Osteocyte (in vitro differentiated cells): ENCODE results near the gene RASSF3. TPM values are rescaled to one million over a fixed set of nuclear protein-coding genes. Genes with fewer than 3 reads are reported as not detected.

ENCODE experiments used
- DNase-seq: peaks from one replicate; pipeline ENCODE4 v3.0.0; 2021; ENCODE audit warnings: mixed read lengths; ENCODE audit not compliant: unreplicated experiment; ENCODE audit errors: extremely low spot score
- H3K27ac Mint-ChIP-seq: one replicate; pipeline ENCODE4 v1.8.0; 2021; ENCODE audit warnings: mild to moderate bottlenecking, mixed read lengths; ENCODE audit not compliant: unreplicated experiment
- H3K27me3 Mint-ChIP-seq: one replicate; pipeline ENCODE4 v1.8.0; 2021; ENCODE audit warnings: mixed read lengths; ENCODE audit not compliant: unreplicated experiment
- H3K36me3 Mint-ChIP-seq: one replicate; pipeline ENCODE4 v1.8.0; 2021; ENCODE audit warnings: mixed read lengths; ENCODE audit not compliant: unreplicated experiment
- H3K4me1 Mint-ChIP-seq: one replicate; pipeline ENCODE4 v1.8.0; 2021; ENCODE audit warnings: mixed read lengths; ENCODE audit not compliant: unreplicated experiment
- H3K4me3 Mint-ChIP-seq: one replicate; pipeline ENCODE4 v1.8.0; 2021; ENCODE audit warnings: mild to moderate bottlenecking, moderate library complexity, mixed read lengths; ENCODE audit not compliant: unreplicated experiment
- H3K9me3 Mint-ChIP-seq: one replicate; pipeline ENCODE4 v1.8.0; 2021; ENCODE audit warnings: mixed read lengths; ENCODE audit not compliant: unreplicated experiment
- total RNA-seq: library from RNA; stranded (reverse); gene quantifications from 2 replicates; pipeline ENCODE4 v1.2.1, GENCODE V29; 2021
- TF ChIP-seq, protein P1 (sequence below): fragments of 200-600 bp; sonication (generic); IDR thresholded peaks from 2 replicates; pipeline ENCODE4 v1.5.0; 2021; ENCODE audit warnings: antibody characterized with exemption, mild to moderate bottlenecking, moderate library complexity

RASSF3 gene
- total RNA-seq, 1 donor from 2014 or later: 29.0 TPM

DNA sequence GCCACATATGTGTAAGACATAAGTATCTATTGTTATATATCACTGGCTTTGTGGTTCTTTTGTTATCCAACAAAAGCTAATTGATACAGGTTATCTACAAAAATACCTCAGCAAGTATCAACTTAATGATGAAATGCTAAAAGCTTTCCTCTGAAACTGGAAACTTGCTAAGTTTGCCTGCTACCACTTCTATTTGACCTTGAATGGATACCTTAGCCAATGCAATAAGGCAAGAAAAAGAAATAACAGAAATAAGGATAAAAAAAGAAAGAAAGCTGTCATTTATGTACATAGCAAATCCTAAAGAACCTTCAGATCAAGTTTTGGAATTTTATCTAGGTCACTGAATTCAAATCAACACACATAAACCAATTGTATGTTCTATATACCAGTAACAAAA lies 35.5 kb upstream of the RASSF3 start:
- H3K27ac Mint-ChIP-seq: no peak overlapping the region
- no peaks in the 10 kb centered on the region for H3K27me3 Mint-ChIP-seq
- peaks cover 9% of the 10 kb centered on the region for H3K4me1 Mint-ChIP-seq
- TF ChIP-seq, protein P1, sequence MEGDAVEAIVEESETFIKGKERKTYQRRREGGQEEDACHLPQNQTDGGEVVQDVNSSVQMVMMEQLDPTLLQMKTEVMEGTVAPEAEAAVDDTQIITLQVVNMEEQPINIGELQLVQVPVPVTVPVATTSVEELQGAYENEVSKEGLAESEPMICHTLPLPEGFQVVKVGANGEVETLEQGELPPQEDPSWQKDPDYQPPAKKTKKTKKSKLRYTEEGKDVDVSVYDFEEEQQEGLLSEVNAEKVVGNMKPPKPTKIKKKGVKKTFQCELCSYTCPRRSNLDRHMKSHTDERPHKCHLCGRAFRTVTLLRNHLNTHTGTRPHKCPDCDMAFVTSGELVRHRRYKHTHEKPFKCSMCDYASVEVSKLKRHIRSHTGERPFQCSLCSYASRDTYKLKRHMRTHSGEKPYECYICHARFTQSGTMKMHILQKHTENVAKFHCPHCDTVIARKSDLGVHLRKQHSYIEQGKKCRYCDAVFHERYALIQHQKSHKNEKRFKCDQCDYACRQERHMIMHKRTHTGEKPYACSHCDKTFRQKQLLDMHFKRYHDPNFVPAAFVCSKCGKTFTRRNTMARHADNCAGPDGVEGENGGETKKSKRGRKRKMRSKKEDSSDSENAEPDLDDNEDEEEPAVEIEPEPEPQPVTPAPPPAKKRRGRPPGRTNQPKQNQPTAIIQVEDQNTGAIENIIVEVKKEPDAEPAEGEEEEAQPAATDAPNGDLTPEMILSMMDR: no peak
- peaks cover 12% of the 10 kb centered on the region for H3K9me3 Mint-ChIP-seq
- H3K4me3 Mint-ChIP-seq: no peak overlapping the region
- DNase-seq: no peak
- no peaks in the 10 kb centered on the region for H3K36me3 Mint-ChIP-seq

DNA sequence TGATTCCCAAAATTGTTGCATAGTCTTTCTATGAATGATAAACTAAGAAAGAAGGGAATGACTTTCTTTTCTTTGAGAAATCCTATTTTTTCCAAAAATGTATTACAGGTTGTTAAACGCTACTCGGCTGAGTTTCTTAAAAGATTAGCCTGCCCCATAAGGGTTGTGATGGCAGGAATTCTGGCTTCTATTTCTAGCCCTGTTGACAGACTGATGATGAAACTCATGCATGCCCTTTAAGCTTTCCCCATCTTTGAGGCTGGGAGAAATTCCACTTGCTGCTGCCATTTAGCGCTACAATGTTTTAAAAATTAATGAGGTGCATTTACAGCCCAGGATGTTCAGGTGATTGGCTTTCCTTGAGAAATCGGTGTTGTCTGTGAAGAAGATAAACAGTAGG lies 33.2 kb upstream of the RASSF3 start:
- peaks cover 7% of the 10 kb centered on the region for H3K27me3 Mint-ChIP-seq
- H3K27ac Mint-ChIP-seq: no peak overlapping the region
- no peaks in the 10 kb centered on the region for H3K4me1 Mint-ChIP-seq
- no peak overlapping the region for H3K4me3 Mint-ChIP-seq
- no peaks in the 10 kb centered on the region for H3K36me3 Mint-ChIP-seq
- TF ChIP-seq, protein P1: no peak
- H3K9me3 Mint-ChIP-seq: peaks cover 12% of the 10 kb centered on the region
- no peak for DNase-seq

DNA sequence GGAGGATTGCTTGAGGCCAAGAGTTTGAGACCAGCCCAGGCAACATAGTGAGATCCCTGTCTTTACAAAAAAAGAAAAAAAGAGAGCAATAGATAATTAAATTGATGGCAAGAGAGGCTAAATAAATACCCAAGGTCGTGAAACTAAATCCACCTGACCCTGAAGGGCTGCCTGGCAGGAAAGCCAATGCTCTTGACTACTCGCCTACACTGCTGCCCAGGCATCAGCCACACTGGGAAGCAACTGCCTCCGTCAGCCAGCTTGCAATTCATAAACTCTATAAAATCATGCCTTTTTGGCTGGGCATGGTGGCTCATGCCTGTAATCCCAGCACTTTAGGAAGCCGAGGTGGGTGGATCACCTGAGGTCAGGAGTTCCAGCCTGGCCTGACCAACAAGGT lies 31.7 kb upstream of the RASSF3 start:
- TF ChIP-seq, protein P1: no peak
- H3K36me3 Mint-ChIP-seq: no peaks in the 10 kb centered on the region
- peaks cover 12% of the 10 kb centered on the region for H3K27me3 Mint-ChIP-seq
- no peak overlapping the region for H3K4me3 Mint-ChIP-seq
- peaks cover 1% of the 10 kb centered on the region for H3K4me1 Mint-ChIP-seq
- no peak overlapping the region for H3K27ac Mint-ChIP-seq
- H3K9me3 Mint-ChIP-seq: peaks cover 12% of the 10 kb centered on the region
- no peak for DNase-seq

DNA sequence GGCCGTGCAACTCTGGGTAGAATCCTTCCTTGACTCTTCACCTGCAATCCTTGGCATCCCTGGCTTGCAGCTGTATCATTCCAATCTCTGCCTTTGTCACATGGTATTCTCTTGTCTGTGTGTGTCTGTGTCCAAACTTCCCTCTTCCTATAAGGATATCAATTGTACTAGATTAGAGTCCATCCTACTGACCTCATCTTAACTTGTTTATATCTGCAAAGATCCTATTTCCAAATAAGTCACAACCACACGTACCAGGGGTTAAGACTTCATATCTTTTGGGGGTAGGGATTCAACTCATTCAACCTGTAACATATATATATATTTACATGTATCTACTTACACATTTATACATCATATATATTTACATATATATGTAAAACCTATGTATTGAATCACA lies 29.6 kb upstream of the RASSF3 start:
- no peak for DNase-seq
- H3K4me3 Mint-ChIP-seq: no peak overlapping the region
- peaks cover 10% of the 10 kb centered on the region for H3K4me1 Mint-ChIP-seq
- peaks cover 4% of the 10 kb centered on the region for H3K9me3 Mint-ChIP-seq
- no peak overlapping the region for H3K27ac Mint-ChIP-seq
- TF ChIP-seq, protein P1: no peak
- H3K27me3 Mint-ChIP-seq: peaks cover 14% of the 10 kb centered on the region
- no peaks in the 10 kb centered on the region for H3K36me3 Mint-ChIP-seq

DNA sequence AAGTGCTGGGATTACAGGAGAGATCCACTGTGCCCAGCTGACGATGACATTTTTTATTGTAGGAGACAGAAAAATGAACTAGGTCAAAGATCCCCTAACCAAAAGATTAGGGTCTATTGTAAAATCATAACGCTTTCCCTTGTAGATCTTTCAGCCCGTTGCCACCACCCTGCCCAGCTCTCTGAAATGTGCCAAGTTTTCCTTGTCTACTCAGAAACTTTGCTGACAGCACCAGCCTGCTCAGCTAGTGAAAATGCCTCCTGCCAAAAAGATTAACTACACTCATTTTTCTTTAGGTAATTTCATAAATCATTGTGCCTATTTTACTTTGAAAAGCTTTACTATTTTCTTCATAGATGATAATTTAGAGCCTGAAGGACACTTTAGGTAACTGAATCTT lies 28.2 kb upstream of the RASSF3 start:
- DNase-seq: no peak
- Mint-ChIP-seq H3K4me1 (peaks cover 10% of the 10 kb centered on the region), H3K27ac (no peak overlapping the region), H3K36me3 (no peaks in the 10 kb centered on the region), H3K9me3 (no peaks in the 10 kb centered on the region), H3K27me3 (peaks cover 14% of the 10 kb centered on the region), H3K4me3 (no peak overlapping the region)
- TF ChIP-seq, protein P1: no peak
